ENCODE data around the gene C1QTNF6. TPM values are rescaled to one million over a fixed set of nuclear protein-coding genes. Genes with fewer than 3 reads are reported as not detected.

Gene C1QTNF6
- total RNA-seq, 1 donor, result 11.9 TPM

GRCh38 chr22:37157516-37158285, 30.3 kb downstream of the C1QTNF6 start:
- no peaks in the 10 kb centered on the region for H3K79me2 ChIP-seq (ENCODE audit: insufficient read depth, low read length)

GRCh38 chr22:37156686-37157435, 31.2 kb downstream of the C1QTNF6 start:
- H3K4me1 ChIP-seq (ENCODE audit: insufficient read depth, low read length), result peaks cover 7% of the 10 kb centered on the region

More at GRCh38 chr22:37157516-37158285, 30.3 kb downstream of the C1QTNF6 start:
- H3K4me1 ChIP-seq (ENCODE audit: insufficient read depth, low read length), result peaks cover 7% of the 10 kb centered on the region
- H3K4me3 ChIP-seq (ENCODE audit: insufficient read depth, low read length), result no peak overlapping the region
- no peak overlapping the region for H2AFZ ChIP-seq (ENCODE audit: low read length)
- no peaks in the 10 kb centered on the region for H3K9me3 ChIP-seq (ENCODE audit: low read depth, low read length)
- no peak overlapping the region for H3K27ac ChIP-seq (ENCODE audit: low read depth, low read length)
- H3K36me3 ChIP-seq (ENCODE audit: insufficient read depth, low read length), result no peaks in the 10 kb centered on the region
- H4K20me1 ChIP-seq (ENCODE audit: insufficient read depth, low read length), result no peaks in the 10 kb centered on the region
- H3K4me2 ChIP-seq (ENCODE audit: insufficient read depth, low read length), result no peak overlapping the region
- H3K27me3 ChIP-seq (ENCODE audit: insufficient read depth, low read length), result peaks cover 18% of the 10 kb centered on the region
- DNase-seq (ENCODE audit: insufficient read length, low spot score, missing footprints), result peak; percentile 84
- TF ChIP-seq CTCF (IDR thresholded peaks at IDR 0.05; ENCODE audit: extremely low read depth, low read depth, low read length), result no peak

GRCh38 chr22:37155971-37156370, 32.1 kb downstream of the C1QTNF6 start:
- no peak overlapping the region for H3K27ac ChIP-seq (ENCODE audit: low read depth, low read length)
- peaks cover 15% of the 10 kb centered on the region for H3K27me3 ChIP-seq (ENCODE audit: insufficient read depth, low read length)
- H3K79me2 ChIP-seq (ENCODE audit: insufficient read depth, low read length), result no peaks in the 10 kb centered on the region
- no peak for TF ChIP-seq CTCF (IDR thresholded peaks at IDR 0.05; ENCODE audit: extremely low read depth, low read depth, low read length)
- peak; percentile 8 for DNase-seq (ENCODE audit: insufficient read length, low spot score, missing footprints)
- H3K4me2 ChIP-seq (ENCODE audit: insufficient read depth, low read length), result no peak overlapping the region
- no peaks in the 10 kb centered on the region for H3K9me3 ChIP-seq (ENCODE audit: low read depth, low read length)
- H3K4me3 ChIP-seq (ENCODE audit: insufficient read depth, low read length), result no peak overlapping the region
- peaks cover 7% of the 10 kb centered on the region for H3K4me1 ChIP-seq (ENCODE audit: insufficient read depth, low read length)
- H4K20me1 ChIP-seq (ENCODE audit: insufficient read depth, low read length), result no peaks in the 10 kb centered on the region
- H3K36me3 ChIP-seq (ENCODE audit: insufficient read depth, low read length), result no peaks in the 10 kb centered on the region
- no peak overlapping the region for H2AFZ ChIP-seq (ENCODE audit: low read length)

More at GRCh38 chr22:37156686-37157435, 31.2 kb downstream of the C1QTNF6 start:
- Histone ChIP-seq H3K79me2 (ENCODE audit: insufficient read depth, low read length) (no peaks in the 10 kb centered on the region), H2AFZ (ENCODE audit: low read length) (no peak overlapping the region), H3K4me2 (ENCODE audit: insufficient read depth, low read length) (no peak overlapping the region), H3K9me3 (ENCODE audit: low read depth, low read length) (no peaks in the 10 kb centered on the region), H3K27ac (ENCODE audit: low read depth, low read length) (no peak overlapping the region), H3K36me3 (ENCODE audit: insufficient read depth, low read length) (no peaks in the 10 kb centered on the region), H3K4me3 (ENCODE audit: insufficient read depth, low read length) (no peak overlapping the region), H4K20me1 (ENCODE audit: insufficient read depth, low read length) (no peaks in the 10 kb centered on the region), H3K27me3 (ENCODE audit: insufficient read depth, low read length) (peaks cover 18% of the 10 kb centered on the region)
- DNase-seq (ENCODE audit: insufficient read length, low spot score, missing footprints), result peak; percentile 29
- TF ChIP-seq CTCF (IDR thresholded peaks at IDR 0.05; ENCODE audit: extremely low read depth, low read depth, low read length), result no peak
